HepG2 (cell line): ENCODE measurements around the gene GOLGA6L9.
"Not testable (repeated sequence)": the region's sequence is repeated elsewhere in the genome, so short reads cannot be mapped to it uniquely, and the experiment has no call there.

Source experiments
- CBX2 ChIP-seq, 2 experiments: fragments of 200-600 bp in 1 of 2; sonication (generic); formaldehyde crosslinking in 1 of 2; IDR thresholded peaks; 2 replicates each; pipeline versions ENCODE4 v1.7.0 to v1.8.1; 2018 to 2022; ENCODE audit warnings: low read depth in 2 of 2, low read length in 1 of 2, mild to moderate bottlenecking in 1 of 2, missing genetic modification reagents in 1 of 2
- EZH2 ChIP-seq: conservative IDR thresholded peaks from 2 replicates; pipeline ENCODE4 v1.6.1; 2012; ENCODE audit warnings: mild to moderate bottlenecking, low read depth, low read length, moderate library complexity
- FOXM1 ChIP-seq: sonication (generic); formaldehyde crosslinking; IDR thresholded peaks from 2 replicates; pipeline ENCODE4 v1.5.0; 2020; ENCODE audit warnings: missing genetic modification reagents
- MAX ChIP-seq: IDR thresholded peaks from 2 replicates; pipeline ENCODE4 v1.6.1; 2012; ENCODE audit warnings: inconsistent platforms
- MAZ ChIP-seq, 2 experiments: sonication (generic) in 1 of 2; formaldehyde crosslinking in 1 of 2; IDR thresholded peaks; 2 replicates each; pipeline versions ENCODE4 v1.5.0 to v1.6.1; 2012 to 2020; ENCODE audit warnings: low read depth in 2 of 2, mild to moderate bottlenecking in 2 of 2, borderline replicate concordance in 1 of 2, improper control_type of control experiment in 1 of 2, low read length in 1 of 2, missing genetic modification reagents in 1 of 2, moderate library complexity in 1 of 2
- SKI ChIP-seq: fragments of 450-650 bp; IDR thresholded peaks from one replicate; pipeline ENCODE4 v1.6.1; 2018; ENCODE audit warnings: mild to moderate bottlenecking; ENCODE audit not compliant: partially characterized antibody
- ZNF569 ChIP-seq: sonication (generic); formaldehyde crosslinking; IDR thresholded peaks from 2 replicates; pipeline ENCODE4 v1.5.0; 2020; ENCODE audit warnings: mild to moderate bottlenecking, missing genetic modification reagents, moderate library complexity, borderline replicate concordance
- TF ChIP-seq, protein P1 (sequence below): sonication (generic); formaldehyde crosslinking; IDR thresholded peaks from 2 replicates; pipeline ENCODE4 v1.5.0; 2020; ENCODE audit warnings: mild to moderate bottlenecking, missing genetic modification reagents, moderate library complexity
- TF ChIP-seq, protein P2 (sequence below): IDR thresholded peaks from 2 replicates; pipeline ENCODE4 v1.6.1; 2016; ENCODE audit warnings: low read depth, borderline replicate concordance
- TF ChIP-seq, protein P3 (sequence below): sonication (generic); formaldehyde crosslinking; IDR thresholded peaks from 2 replicates; pipeline ENCODE4 v1.5.0; 2020; ENCODE audit warnings: mild to moderate bottlenecking, missing genetic modification reagents

DNA sequence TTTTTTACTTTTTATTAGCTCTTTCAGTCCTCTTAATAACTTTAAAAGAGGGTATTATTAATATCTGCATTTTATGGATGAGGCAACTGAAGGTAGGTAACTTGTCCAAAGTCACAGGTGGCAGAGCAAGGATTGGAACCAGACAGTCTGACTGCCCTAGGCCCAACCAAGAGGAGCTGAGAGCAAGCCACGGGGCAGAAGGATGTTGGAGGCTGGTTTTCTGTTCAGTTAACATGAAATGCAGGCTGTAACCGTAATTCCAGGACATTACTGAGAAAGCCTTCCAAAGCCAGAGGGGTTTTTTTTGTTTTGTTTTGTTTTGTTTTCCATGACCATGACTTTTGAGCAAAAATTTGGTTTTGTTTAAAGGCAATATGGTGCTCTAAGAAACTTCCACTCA lies 9.1 kb upstream of the GOLGA6L9 start:
- TF ChIP-seq FOXM1 (CRISPR knock-in tag); CBX2 (IDR thresholded peaks at IDR 0.05; ENCODE audit: low read depth, low read length); CBX2 (CRISPR knock-in tag; IDR thresholded peaks at IDR 0.05; ENCODE audit: low read depth); EZH2; MAZ (IDR thresholded peaks at IDR 0.05; ENCODE audit: borderline replicate concordance, low read depth, low read length); MAZ (CRISPR knock-in tag; IDR thresholded peaks at IDR 0.05; ENCODE audit: low read depth); ZNF569; MAX; SKI: not testable (repeated sequence)
- TF ChIP-seq, protein P1, sequence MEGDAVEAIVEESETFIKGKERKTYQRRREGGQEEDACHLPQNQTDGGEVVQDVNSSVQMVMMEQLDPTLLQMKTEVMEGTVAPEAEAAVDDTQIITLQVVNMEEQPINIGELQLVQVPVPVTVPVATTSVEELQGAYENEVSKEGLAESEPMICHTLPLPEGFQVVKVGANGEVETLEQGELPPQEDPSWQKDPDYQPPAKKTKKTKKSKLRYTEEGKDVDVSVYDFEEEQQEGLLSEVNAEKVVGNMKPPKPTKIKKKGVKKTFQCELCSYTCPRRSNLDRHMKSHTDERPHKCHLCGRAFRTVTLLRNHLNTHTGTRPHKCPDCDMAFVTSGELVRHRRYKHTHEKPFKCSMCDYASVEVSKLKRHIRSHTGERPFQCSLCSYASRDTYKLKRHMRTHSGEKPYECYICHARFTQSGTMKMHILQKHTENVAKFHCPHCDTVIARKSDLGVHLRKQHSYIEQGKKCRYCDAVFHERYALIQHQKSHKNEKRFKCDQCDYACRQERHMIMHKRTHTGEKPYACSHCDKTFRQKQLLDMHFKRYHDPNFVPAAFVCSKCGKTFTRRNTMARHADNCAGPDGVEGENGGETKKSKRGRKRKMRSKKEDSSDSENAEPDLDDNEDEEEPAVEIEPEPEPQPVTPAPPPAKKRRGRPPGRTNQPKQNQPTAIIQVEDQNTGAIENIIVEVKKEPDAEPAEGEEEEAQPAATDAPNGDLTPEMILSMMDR (CRISPR knock-in tag) = not testable (repeated sequence)
- TF ChIP-seq, protein P2, sequence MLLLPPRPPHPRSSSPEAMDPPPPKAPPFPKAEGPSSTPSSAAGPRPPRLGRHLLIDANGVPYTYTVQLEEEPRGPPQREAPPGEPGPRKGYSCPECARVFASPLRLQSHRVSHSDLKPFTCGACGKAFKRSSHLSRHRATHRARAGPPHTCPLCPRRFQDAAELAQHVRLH (CRISPR knock-in tag) = not testable (repeated sequence)
- TF ChIP-seq, protein P3, sequence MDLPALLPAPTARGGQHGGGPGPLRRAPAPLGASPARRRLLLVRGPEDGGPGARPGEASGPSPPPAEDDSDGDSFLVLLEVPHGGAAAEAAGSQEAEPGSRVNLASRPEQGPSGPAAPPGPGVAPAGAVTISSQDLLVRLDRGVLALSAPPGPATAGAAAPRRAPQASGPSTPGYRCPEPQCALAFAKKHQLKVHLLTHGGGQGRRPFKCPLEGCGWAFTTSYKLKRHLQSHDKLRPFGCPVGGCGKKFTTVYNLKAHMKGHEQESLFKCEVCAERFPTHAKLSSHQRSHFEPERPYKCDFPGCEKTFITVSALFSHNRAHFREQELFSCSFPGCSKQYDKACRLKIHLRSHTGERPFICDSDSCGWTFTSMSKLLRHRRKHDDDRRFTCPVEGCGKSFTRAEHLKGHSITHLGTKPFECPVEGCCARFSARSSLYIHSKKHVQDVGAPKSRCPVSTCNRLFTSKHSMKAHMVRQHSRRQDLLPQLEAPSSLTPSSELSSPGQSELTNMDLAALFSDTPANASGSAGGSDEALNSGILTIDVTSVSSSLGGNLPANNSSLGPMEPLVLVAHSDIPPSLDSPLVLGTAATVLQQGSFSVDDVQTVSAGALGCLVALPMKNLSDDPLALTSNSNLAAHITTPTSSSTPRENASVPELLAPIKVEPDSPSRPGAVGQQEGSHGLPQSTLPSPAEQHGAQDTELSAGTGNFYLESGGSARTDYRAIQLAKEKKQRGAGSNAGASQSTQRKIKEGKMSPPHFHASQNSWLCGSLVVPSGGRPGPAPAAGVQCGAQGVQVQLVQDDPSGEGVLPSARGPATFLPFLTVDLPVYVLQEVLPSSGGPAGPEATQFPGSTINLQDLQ (CRISPR knock-in tag) = not testable (repeated sequence)
